ENCODE measurements around the gene EDEM3.
"Not testable (repeated sequence)": the region's sequence is repeated elsewhere in the genome, so short reads cannot be mapped to it uniquely, and the experiment has no call there.

Gene EDEM3

GRCh38 chr1:184769241-184769640 is 14.6 kb upstream of the EDEM3 start:
- no peak for FAIRE-seq

- FAIRE-seq, result no peak
Observed at GRCh38 chr1:184768467-184768866, 13.8 kb upstream of the EDEM3 start.

GRCh38 chr1:184767591-184767990 is 12.9 kb upstream of the EDEM3 start:
- no peak for FAIRE-seq

DNA sequence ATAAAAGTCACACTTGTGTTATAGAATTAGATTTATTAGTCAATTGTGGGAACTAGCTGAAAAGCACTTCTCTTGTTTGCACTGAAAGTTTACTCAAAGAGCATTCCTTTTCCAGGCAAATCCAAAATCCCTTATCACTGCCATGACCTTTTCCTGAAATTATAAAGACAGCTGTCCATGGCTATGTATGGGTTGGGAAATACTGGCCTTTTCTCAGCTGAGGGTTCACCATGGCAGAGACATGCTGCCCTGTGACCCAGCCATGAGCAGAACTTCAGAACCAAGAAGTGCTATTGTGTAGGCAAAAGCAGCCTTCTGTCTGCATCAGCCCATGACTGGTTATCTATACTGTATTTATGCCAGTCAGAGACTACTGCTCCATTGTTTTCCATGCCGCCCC is 9.8 kb upstream of the EDEM3 start:
- no peak for FAIRE-seq

DNA sequence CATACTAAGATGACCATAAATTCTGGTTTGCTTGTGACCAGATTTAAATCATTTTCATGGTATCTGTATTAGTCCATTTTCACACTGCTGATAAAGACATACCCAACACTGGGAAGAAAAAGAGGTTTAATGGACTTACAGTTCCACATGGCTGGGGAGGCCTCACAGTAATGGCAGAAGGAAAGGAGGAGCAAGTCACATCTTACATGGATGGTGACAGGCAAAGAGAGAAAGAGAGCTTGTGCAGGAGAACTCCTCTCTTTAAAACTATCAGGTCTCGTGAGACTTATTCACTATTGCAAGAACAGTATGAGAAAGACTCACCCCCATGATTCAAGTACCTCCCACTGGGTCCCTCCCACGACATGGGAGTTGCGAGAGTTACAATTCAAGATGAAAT is 8.9 kb upstream of the EDEM3 start:
- not testable (repeated sequence) for FAIRE-seq

GRCh38 chr1:184761969-184762485 is 7.4 kb upstream of the EDEM3 start:
- no peak for FAIRE-seq

DNA sequence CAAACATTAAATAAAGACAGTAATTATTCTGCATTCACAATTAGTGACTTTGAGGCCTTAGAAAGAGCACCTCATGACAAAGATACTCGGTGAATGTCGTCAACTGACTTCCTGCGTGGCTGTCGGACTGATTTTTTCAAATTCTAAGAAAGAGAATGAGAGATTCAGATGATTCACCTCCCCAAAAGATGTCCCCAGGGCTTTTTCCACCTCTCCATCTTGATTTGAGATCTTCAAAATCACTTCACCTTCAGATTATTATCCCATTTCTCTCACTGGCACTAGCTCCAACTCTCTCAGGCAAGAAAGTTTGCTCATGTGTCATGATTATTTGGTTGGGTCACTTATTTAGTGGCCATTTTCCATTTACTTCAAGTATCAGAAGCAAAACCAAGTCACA is 5.0 kb upstream of the EDEM3 start:
- FAIRE-seq, result no peak

DNA sequence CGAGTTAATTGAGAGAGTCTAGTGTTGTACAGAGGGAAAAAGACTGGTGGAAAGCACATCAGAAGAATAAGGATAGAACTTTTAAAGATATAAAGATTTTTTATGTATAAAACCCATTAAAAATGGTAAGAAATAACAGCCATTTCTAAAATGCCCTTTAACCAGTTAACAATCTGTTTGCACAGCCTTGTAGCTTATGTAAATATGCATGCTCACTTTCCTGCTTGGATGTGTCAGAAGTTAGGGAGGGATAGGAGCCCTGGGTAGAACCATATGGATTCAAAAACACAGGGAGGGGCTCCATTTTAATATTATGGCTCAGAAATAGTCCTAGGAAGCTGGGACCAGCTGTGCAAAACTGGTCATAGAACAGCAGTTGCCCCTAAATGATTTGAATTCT is 4.5 kb upstream of the EDEM3 start:
- FAIRE-seq, result no peak

DNA sequence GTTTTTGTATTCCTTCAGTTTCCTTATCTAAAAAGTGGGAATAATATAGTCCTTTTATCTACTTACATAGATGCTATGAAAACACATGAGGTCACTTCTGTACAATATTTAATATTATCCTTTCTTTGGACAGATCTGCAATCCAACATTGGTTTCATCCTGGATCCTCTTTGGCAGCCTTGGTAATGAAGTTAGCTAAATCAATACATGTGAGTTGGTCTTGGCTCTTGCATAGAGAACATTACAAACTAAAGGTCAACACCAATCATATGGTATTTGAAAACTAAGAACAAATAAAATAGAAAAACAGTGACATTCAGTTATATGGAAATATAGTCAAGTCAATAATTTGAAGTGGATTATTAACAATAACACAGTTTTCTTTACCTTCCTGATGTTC is 3.2 kb upstream of the EDEM3 start:
- no peak for FAIRE-seq

DNA sequence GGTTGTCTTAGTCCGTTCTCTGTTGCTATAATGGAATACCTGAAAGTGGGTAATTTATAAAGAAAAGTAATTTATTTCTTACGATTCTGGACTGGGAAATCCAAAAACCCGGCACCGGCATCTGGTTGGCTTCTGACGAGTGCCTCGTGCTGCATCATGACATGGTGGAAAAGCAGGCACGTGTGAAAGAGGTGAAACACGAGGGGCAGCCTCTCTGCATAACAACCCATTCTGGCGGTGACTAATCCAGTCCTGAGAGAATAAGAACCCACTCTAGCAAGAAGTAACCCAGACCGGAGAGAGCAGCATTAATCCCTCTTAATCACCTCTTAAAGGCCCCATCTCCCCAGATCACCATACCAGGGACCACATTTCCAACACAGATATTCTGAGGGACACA is 2.7 kb upstream of the EDEM3 start:
- no peak for FAIRE-seq

- FAIRE-seq, result no peak
Observed at GRCh38 chr1:184755226-184756065, 788 bp upstream of the EDEM3 start.

DNA sequence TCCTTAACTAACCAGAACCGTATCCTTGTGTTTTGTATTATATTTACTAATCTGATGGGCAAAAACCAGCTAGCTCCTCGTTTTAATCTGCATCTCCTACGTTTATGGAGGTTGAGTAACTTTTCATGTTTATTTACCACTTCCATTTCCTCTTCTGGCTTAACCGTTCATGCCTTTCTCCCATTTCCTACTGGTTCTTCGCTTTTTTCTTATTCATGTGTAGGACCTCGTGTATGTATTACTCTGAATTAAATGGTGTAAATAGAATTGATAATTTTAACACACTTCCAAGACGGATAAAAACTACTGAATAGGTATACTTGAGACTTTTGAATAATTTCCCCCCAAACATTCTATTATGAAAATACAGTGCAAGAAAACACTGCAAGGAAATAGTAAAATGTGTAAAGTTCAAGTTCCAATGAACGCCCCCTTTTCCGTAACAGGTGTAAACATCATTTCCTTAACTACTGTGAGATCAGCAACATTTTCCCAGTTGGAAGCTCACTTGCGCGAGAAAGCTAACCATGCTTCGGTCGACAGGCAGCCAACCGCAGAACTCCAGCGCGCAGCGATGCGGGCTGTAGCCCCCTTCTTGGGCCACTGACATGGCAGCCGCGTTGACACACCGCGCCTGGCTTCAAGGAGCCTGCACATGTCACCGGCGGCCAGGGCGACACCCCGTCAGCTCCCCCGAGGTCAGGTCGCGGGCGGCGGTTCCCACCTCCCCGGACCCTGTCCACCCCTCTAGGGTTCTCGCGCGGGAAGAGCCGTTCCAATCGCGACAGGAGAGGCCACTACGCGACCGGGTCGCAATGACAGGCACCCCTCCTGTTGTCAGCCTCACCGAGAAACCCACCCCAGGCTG is 816 bp downstream of the EDEM3 start:
- no peak for FAIRE-seq

GRCh38 chr1:184753117-184753516 is 1.5 kb downstream of the EDEM3 start:
- FAIRE-seq, result no peak

GRCh38 chr1:184752656-184753055 is 2.0 kb downstream of the EDEM3 start:
- FAIRE-seq, result no peak

DNA sequence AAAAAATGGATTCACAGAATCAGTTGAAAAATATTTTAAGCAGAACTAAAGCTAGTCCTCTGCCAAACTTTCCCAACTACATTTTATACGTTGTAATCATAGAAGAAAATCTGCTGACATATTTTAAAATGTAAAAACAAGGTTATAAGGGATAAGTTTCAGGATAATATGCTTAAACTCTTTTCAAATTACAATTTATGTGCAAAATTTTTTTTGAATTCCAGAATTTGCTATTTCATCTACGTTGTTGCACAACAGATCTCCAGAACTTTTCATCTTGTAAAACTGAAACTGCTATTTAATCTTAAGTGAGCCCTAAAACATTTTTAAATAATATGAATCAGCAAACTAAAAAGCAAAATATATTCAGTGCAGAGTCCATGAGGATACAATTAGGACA is 5.9 kb downstream of the EDEM3 start:
- no peak for FAIRE-seq

- FAIRE-seq, result no peak
Observed at GRCh38 chr1:184747089-184747955, 7.3 kb downstream of the EDEM3 start.

GRCh38 chr1:184745929-184746638 is 8.6 kb downstream of the EDEM3 start:
- FAIRE-seq, result no peak

DNA sequence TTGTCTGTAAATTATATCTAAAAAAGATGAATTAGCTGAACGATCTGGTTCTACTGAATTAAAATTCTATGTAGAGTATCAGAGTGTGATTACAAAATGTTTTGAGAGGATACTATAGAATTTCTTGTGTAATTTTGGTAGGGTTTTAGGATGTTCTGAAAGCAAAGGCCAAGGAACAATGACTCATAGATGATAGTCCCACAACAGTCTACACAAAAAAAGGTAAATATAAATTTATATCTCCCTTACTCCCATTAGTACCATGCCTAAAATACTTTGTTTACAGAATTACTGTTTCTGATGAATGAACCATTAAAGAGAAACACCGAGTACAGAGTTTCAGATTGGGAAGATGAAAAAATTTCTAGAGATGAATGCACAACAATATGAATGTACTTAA is 9.5 kb downstream of the EDEM3 start:
- no peak for FAIRE-seq

DNA sequence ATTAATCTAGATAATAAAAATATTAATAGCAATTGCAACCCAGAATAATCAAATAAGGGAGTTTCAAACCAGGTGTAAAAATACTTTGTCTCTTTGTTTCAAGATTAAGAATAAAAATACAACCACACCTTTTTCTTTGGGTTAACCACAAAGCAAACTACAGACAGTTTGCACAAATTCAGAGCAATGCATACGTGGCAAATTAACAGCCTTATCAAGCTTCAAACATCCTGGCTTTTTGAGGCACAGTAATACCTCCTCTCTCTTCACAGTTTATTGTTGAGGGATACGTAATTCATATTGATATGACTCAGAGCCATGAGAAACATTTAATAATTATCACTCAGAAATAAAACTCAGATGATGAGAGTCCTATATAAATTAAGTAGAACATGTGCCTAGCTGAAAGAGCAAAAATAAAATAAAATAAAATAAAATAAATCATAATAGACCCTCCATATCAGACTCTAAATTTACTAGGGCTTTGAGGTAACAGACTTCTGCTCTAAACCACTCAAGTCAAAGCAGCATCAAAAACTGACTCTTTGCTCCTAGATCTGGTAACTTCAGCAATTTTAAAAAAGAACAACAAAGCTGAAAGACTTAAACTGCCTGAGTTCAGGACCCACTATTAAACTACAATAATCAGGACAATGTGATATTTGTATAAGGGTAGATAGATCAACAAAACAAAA is 11.4 kb downstream of the EDEM3 start:
- FAIRE-seq, result no peak

DNA sequence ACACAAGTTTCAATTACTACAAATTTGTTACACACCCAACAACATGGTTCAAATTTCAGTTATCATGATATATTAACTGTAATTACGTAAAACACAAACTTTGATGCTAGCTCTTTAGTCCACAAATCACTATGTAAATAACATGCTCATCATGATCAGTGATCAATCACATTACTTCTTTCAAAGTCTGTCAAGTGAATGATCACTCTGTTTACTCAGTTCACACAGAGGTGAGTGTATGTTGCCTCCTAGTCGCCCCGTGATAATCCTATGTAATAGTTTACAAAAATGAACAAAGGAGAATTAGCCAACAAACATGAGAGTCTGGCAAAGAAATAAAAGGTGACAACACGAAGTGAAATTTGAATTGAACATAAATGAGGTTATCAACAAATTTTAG is 14.3 kb downstream of the EDEM3 start:
- no peak for FAIRE-seq

- no peak for FAIRE-seq
Observed at GRCh38 chr1:184739796-184740195, 14.9 kb downstream of the EDEM3 start.

GRCh38 chr1:184739070-184739469 is 15.6 kb downstream of the EDEM3 start:
- peak; percentile 99 for FAIRE-seq

All from A204.1 (cell line).